GM12878 (cell line): ENCODE results near the gene RPS16. TPM values are rescaled to one million over a fixed set of nuclear protein-coding genes. Genes with fewer than 3 reads are reported as not detected.
A peak's percentile ranks its signal among the peaks of the same experiment; 100 is the strongest.

Experiments
- CHD2 ChIP-seq: IDR thresholded peaks from 2 replicates; pipeline ENCODE4 v1.6.1; 2011; ENCODE audit warnings: low read depth, low read length, improper control_type of control experiment, borderline replicate concordance
- CHD4 ChIP-seq: fragments of 200-600 bp; sonication (generic); IDR thresholded peaks from 2 replicates; pipeline ENCODE4 v1.6.1; 2016; ENCODE audit warnings: mild to moderate bottlenecking
- CREM ChIP-seq: IDR thresholded peaks from 2 replicates; pipeline ENCODE4 v1.6.1; 2014; ENCODE audit warnings: antibody characterized with exemption, low read depth
- E2F4 ChIP-seq: IDR thresholded peaks from 2 replicates; pipeline ENCODE4 v1.6.1; 2012; ENCODE audit warnings: low read depth, low read length, improper control_type of control experiment
- IKZF2 ChIP-seq, 2 experiments: fragments of 450-650 bp; IDR thresholded peaks; 2 replicates each; pipeline ENCODE4 v1.6.1; 2017; ENCODE audit warnings: mild to moderate bottlenecking in 2 of 2, moderate library complexity in 2 of 2
- MYB ChIP-seq: fragments of 150-350 bp; IDR thresholded peaks from 2 replicates; pipeline ENCODE4 v1.6.1; 2014; ENCODE audit warnings: mild to moderate bottlenecking, low read depth, low read length, borderline replicate concordance
- MYC ChIP-seq: IDR thresholded peaks from 2 replicates; pipeline ENCODE4 v1.6.1; 2011; ENCODE audit warnings: mild to moderate bottlenecking, low read length, moderate library complexity, inconsistent platforms; ENCODE audit not compliant: insufficient read depth, insufficient replicate concordance, insufficient read length, severe bottlenecking
- NFYB ChIP-seq: IDR thresholded peaks from 2 replicates; pipeline ENCODE4 v1.6.1; 2011; ENCODE audit warnings: low read depth, mild to moderate bottlenecking, low read length, improper control_type of control experiment, moderate library complexity; ENCODE audit not compliant: insufficient read depth
- POLR2AphosphoS2 ChIP-seq: IDR thresholded peaks from 2 replicates; pipeline ENCODE4 v1.6.1; 2011; ENCODE audit warnings: low read depth, mild to moderate bottlenecking, low read length, improper control_type of control experiment, moderate library complexity
- POU2F2 ChIP-seq: IDR thresholded peaks from 3 replicates; pipeline ENCODE4 v1.6.1; 2011; ENCODE audit warnings: low read depth, mild to moderate bottlenecking, low read length, borderline replicate concordance
- PRDM15 ChIP-seq: fragments of 450-650 bp; formaldehyde crosslinking; IDR thresholded peaks from 2 replicates; pipeline ENCODE4 v1.4.0; 2020; ENCODE audit warnings: mild to moderate bottlenecking, moderate library complexity
- RELA ChIP-seq: fragments of 450-650 bp; IDR thresholded peaks from 2 replicates; pipeline ENCODE4 v1.8.0; 2014; ENCODE audit warnings: borderline replicate concordance; ENCODE audit not compliant: partially characterized antibody
- RELB ChIP-seq: fragments of 450-650 bp; IDR thresholded peaks from 2 replicates; pipeline ENCODE4 v1.6.1; 2017; ENCODE audit warnings: low read depth, mild to moderate bottlenecking, moderate library complexity
- USF1 ChIP-seq: IDR thresholded peaks from 2 replicates; pipeline ENCODE4 v1.6.1; 2011; ENCODE audit warnings: borderline replicate concordance, low read depth, mild to moderate bottlenecking, moderate library complexity, mixed read lengths, low read length; ENCODE audit not compliant: insufficient read depth; ENCODE audit errors: extremely low read length
- ZBTB33 ChIP-seq: fragments of 450-650 bp; IDR thresholded peaks from 2 replicates; pipeline ENCODE4 v1.6.1; 2017; ENCODE audit warnings: mild to moderate bottlenecking
- polyA plus RNA-seq, 11 experiments: library from polyadenylated mRNA; depleted of rRNA in 4 of 11; unstranded in 6 of 11; stranded (reverse) in 5 of 11; fragments of >200 nt; fragmentation: Nextera tagmentation in 4 of 11; fragmentation: Illumina TruSeq in 1 of 11; extraction: Ambion mirVana in 4 of 11; extraction: Trizol in 1 of 11; gene quantifications; 1 replicate in 1 of 11; 2 replicates in 10 of 11; pipeline versions ENCODE4 v1.2.1 to v1.2.3, GENCODE V29; 2011 to 2016; ENCODE audit warnings: inconsistent platforms in 2 of 11, missing spikeins in 2 of 11, low read depth in 1 of 11
- total RNA-seq, 4 experiments: library from RNA; depleted of rRNA in 3 of 4; stranded (reverse); fragments of >200 nt in 3 of 4; fragmentation: Illumina TruSeq in 1 of 4; extraction: Trizol in 1 of 4; gene quantifications; 2 replicates each; pipeline versions ENCODE4 v1.2.1 to v1.2.3, GENCODE V29; 2013 to 2021

The RPS16 gene
- total and polyA plus RNA-seq, 10 of the 15 experiments (the other 5 are each of a cell fraction or from before 2014, with no cell fraction given): 148 to 4,810 (median 2,343) TPM

GRCh38 chr19:39480337-39481228 is 44.8 kb upstream of the RPS16 start, which contains the start of gene TIMM50 (continued):
- TF ChIP-seq POU2F2 (peak; percentile 3; the same call in 1 of the 3 replicates), E2F4 (no peak), CHD4 (no peak), MYC (no peak), MYB (no peak), CHD2 (peak; percentile 83), IKZF2 (IDR thresholded peaks at IDR 0.05) (no peak), CREM (peak; percentile 80; the same call in 1 of the 2 replicates), USF1 (peak; percentile 34), POLR2AphosphoS2 (0 out of 2 replicates have a peak, but pooled peaks have one; percentile 13), RELA (peak; percentile 56), NFYB (peak; percentile 91), ZBTB33 (no peak), RELB (peak; percentile 86), PRDM15 (no peak)
